ENCODE measurements around the gene EBLN2. TPM values are rescaled to one million over a fixed set of nuclear protein-coding genes. Genes with fewer than 3 reads are reported as not detected.

EBLN2 gene
- total and polyA plus RNA-seq, 2 donors from 2014 or later, result 0.24 to 4.5 TPM

- intact Hi-C loops (cut with DNase I), result no loop called here
- H3K9ac ChIP-seq (ENCODE audit: low read length in 3 of 3), result no peak overlapping the region
- TF ChIP-seq CTCF (IDR thresholded peaks at IDR 0.05; ENCODE audit: borderline replicate concordance, extremely low read depth, insufficient read depth), result no peak
- no peak overlapping the region for H3K27ac ChIP-seq (ENCODE audit: low read depth in 2 of 2, low read length in 2 of 2)
- FAIRE-seq (no peak), DNase-seq (no peak)
- H3K36me3 ChIP-seq (ENCODE audit: control insufficient read depth in 2 of 3, insufficient read depth in 3 of 3, low read length in 3 of 3), result no peaks in the 10 kb centered on the region
- H3K4me1 ChIP-seq (ENCODE audit: control insufficient read depth in 2 of 3, insufficient read depth in 2 of 3, low read depth in 1 of 3, low read length in 3 of 3), result peaks cover 0 to 12% (median 0%) of the 10 kb centered on the region in 3 donors
- H3K9me3 ChIP-seq (ENCODE audit: control insufficient read depth in 2 of 3, insufficient read depth in 1 of 3, low read length in 3 of 3), result no peaks in the 10 kb centered on the region
- H3K4me3 ChIP-seq (ENCODE audit: low read length in 3 of 3), result no peak overlapping the region
- no peaks in the 10 kb centered on the region for H3K27me3 ChIP-seq (ENCODE audit: control insufficient read depth, insufficient read depth, low read length)
Observed at GRCh38 chr3:73031573-73032103, 29.8 kb upstream of the EBLN2 start.

GRCh38 chr3:73036694-73037591 is 24.5 kb upstream of the EBLN2 start:
- intact Hi-C loops (cut with DNase I), result no loop called here
- Histone ChIP-seq H3K4me3 (ENCODE audit: low read length in 3 of 3) (no peak overlapping the region), H3K27ac (ENCODE audit: low read depth in 2 of 2, low read length in 2 of 2) (no peak overlapping the region), H3K9me3 (ENCODE audit: control insufficient read depth in 2 of 3, insufficient read depth in 1 of 3, low read length in 3 of 3) (no peaks in the 10 kb centered on the region), H3K4me1 (ENCODE audit: control insufficient read depth in 2 of 3, insufficient read depth in 2 of 3, low read depth in 1 of 3, low read length in 3 of 3) (peaks cover 0 to 16% (median 0%) of the 10 kb centered on the region in 3 donors), H3K9ac (ENCODE audit: low read length in 3 of 3) (no peak overlapping the region), H3K36me3 (ENCODE audit: control insufficient read depth in 2 of 3, insufficient read depth in 3 of 3, low read length in 3 of 3) (no peaks in the 10 kb centered on the region), H3K27me3 (ENCODE audit: control insufficient read depth, insufficient read depth, low read length) (no peaks in the 10 kb centered on the region)
- TF ChIP-seq CTCF (IDR thresholded peaks at IDR 0.05; ENCODE audit: borderline replicate concordance, extremely low read depth, insufficient read depth), result no peak
- FAIRE-seq (no peak), DNase-seq (no peak)

GRCh38 chr3:73041537-73041936 is 19.9 kb upstream of the EBLN2 start:
- FAIRE-seq, result no peak

More at GRCh38 chr3:73041537-73041936, 19.9 kb upstream of the EBLN2 start:
- no peak for DNase-seq
- Histone ChIP-seq H3K9ac (ENCODE audit: low read length in 3 of 3) (no peak overlapping the region), H3K27ac (ENCODE audit: low read depth in 2 of 2, low read length in 2 of 2) (no peak overlapping the region), H3K9me3 (ENCODE audit: control insufficient read depth in 2 of 3, insufficient read depth in 1 of 3, low read length in 3 of 3) (no peaks in the 10 kb centered on the region), H3K27me3 (ENCODE audit: control insufficient read depth, insufficient read depth, low read length) (no peaks in the 10 kb centered on the region), H3K36me3 (ENCODE audit: control insufficient read depth in 2 of 3, insufficient read depth in 3 of 3, low read length in 3 of 3) (no peaks in the 10 kb centered on the region), H3K4me3 (ENCODE audit: low read length in 3 of 3) (no peak overlapping the region), H3K4me1 (ENCODE audit: control insufficient read depth in 2 of 3, insufficient read depth in 2 of 3, low read depth in 1 of 3, low read length in 3 of 3) (peaks cover 0 to 4% (median 0%) of the 10 kb centered on the region in 3 donors)
- intact Hi-C loops (cut with DNase I), result no loop called here
- no peak for TF ChIP-seq CTCF (IDR thresholded peaks at IDR 0.05; ENCODE audit: borderline replicate concordance, extremely low read depth, insufficient read depth)
